Breast epithelium (tissue), 3 donors: ENCODE results near the gene SLC44A4.

ENCODE experiments used
- CTCF ChIP-seq, 3 donors: fragments of 450-650 bp; IDR thresholded peaks; one replicate each; pipeline ENCODE4 v1.5.1; 2016 to 2017; ENCODE audit warnings: antibody characterized with exemption in 3 of 3, mild to moderate bottlenecking in 3 of 3, moderate library complexity in 3 of 3
- POLR2A ChIP-seq: fragments of 450-650 bp; IDR thresholded peaks from one replicate; pipeline ENCODE4 v1.6.1; 2016; ENCODE audit warnings: antibody characterized with exemption, mild to moderate bottlenecking, moderate library complexity

DNA sequence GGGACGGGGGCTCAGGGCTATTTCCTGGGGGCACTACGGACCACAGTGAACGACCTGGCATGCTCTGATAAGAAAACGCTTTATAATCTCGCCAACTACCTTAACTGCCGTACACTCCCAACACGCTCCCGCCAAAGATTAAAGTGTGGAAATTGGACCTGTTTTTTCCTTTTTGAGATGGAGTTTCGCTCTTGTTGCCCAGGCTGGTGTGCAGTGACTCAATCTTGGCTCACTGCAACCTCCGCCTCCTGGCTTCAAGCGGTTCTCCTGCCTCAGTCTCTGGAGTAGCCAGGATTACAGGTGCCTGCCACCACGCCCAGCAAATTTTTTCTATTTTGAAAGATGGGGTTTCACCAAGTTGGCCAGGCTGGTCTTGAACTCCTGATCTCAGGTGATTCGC, 346 bp upstream of the SLC44A4 start:
- TF ChIP-seq POLR2A (no peak), CTCF (IDR thresholded peaks at IDR 0.05) (no peak)
